Activated CD4-positive, alpha-beta T cell treated with anti-CD3 and anti-CD28 coated beads for 36 hours (primary cell): ENCODE data around the gene CKAP4. TPM values are rescaled to one million over a fixed set of nuclear protein-coding genes. Genes with fewer than 3 reads are reported as not detected.
"Not testable (repeated sequence)": the region's sequence is repeated elsewhere in the genome, so short reads cannot be mapped to it uniquely, and the experiment has no call there.

Experiments
- ATAC-seq: fragments of 200-7000 bp; cut with Tn5 transposase; one replicate; pipeline ENCODE4 v1.10.0; 2021; ENCODE audit warnings: mild to moderate bottlenecking, moderate library complexity
- CTCF ChIA-PET: fragments of 350-600 bp; sonication (Branson Sonifier 250); formaldehyde crosslinking; loops from one replicate; lab custom pipeline; 2021; ENCODE audit warnings: antibody characterized with exemption; lab: Charles Lee
- POLR2A ChIA-PET: fragments of 350-600 bp; sonication (Branson Sonifier 250); formaldehyde crosslinking; loops from one replicate; lab custom pipeline; 2021; ENCODE audit warnings: antibody characterized with exemption, inconsistent platforms; lab: Charles Lee
- DNase-seq: peaks from one replicate; pipeline ENCODE4 v3.0.0-alpha.2; 2020
- H3K27ac Mint-ChIP-seq: one replicate; pipeline ENCODE4 v1.8.0; 2021; ENCODE audit warnings: mixed read lengths
- H3K27me3 Mint-ChIP-seq: one replicate; pipeline ENCODE4 v1.8.0; 2021; ENCODE audit warnings: mixed read lengths
- H3K36me3 Mint-ChIP-seq: one replicate; pipeline ENCODE4 v1.8.0; 2021; ENCODE audit warnings: low read depth, mixed read lengths
- H3K4me1 Mint-ChIP-seq: one replicate; pipeline ENCODE4 v1.8.0; 2021; ENCODE audit warnings: mixed read lengths
- H3K4me3 Mint-ChIP-seq: one replicate; pipeline ENCODE4 v1.8.0; 2021; ENCODE audit warnings: mild to moderate bottlenecking, moderate library complexity, mixed read lengths
- H3K9me3 Mint-ChIP-seq: one replicate; pipeline ENCODE4 v1.8.0; 2021; ENCODE audit warnings: low read depth, mixed read lengths
- intact Hi-C, 2 experiments: fragments of 100-400 bp; cut with DNase I in 1 of 2; cut with micrococcal nuclease in 1 of 2; formaldehyde crosslinking; loops; one replicate each; pipeline versions ENCODE4 v1.14.2 to v1.15.1; 2022 to 2024; cut with DNase I, micrococcal nuclease
- total RNA-seq, 2 experiments: library from RNA; stranded (reverse); gene quantifications; one replicate each; pipeline ENCODE4 v1.2.3, GENCODE V29; 2021

CKAP4 gene
- total RNA-seq, 2 experiments from 2014 or later = 13.7 to 15.6 TPM

- intact Hi-C loops, H3K9me3 Mint-ChIP-seq, ATAC-seq, H3K27me3 Mint-ChIP-seq, H3K4me3 Mint-ChIP-seq, POLR2A ChIA-PET, H3K27ac Mint-ChIP-seq, DNase-seq, H3K36me3 Mint-ChIP-seq: not testable (repeated sequence)
- H3K4me1 Mint-ChIP-seq = peaks cover 26% of the 10 kb centered on the region
- CTCF ChIA-PET = interaction anchor here (1.1 to 5.1 kb wide), 2 partner anchors 14 to 60 kb away, joined by 6 to 85 read pairs; no protein-coding TSS in a partner anchor
Measured at GRCh38 chr12:106286576-106287162, 38.8 kb upstream of the CKAP4 start.

GRCh38 chr12:106285982-106286381 is 38.2 kb upstream of the CKAP4 start:
- Mint-ChIP-seq H3K9me3 (peaks cover 7% of the 10 kb centered on the region), H3K27ac (no peak overlapping the region), H3K4me1 (peaks cover 26% of the 10 kb centered on the region), H3K27me3 (peaks cover 1% of the 10 kb centered on the region), H3K36me3 (peaks cover 3% of the 10 kb centered on the region), H3K4me3 (no peak overlapping the region)
- CTCF ChIA-PET = interaction anchor here (1.1 to 5.1 kb wide), 3 partner anchors 9 to 59 kb away, joined by 6 to 85 read pairs (median 9); no protein-coding TSS in a partner anchor
- no peak for DNase-seq
- intact Hi-C loops = no loop called here
- POLR2A ChIA-PET = no interaction called here
- no peak for ATAC-seq

- H3K4me1 Mint-ChIP-seq = peaks cover 26% of the 10 kb centered on the region
- POLR2A ChIA-PET = no interaction called here
- H3K9me3 Mint-ChIP-seq = peaks cover 7% of the 10 kb centered on the region
- no peak overlapping the region for H3K4me3 Mint-ChIP-seq
- H3K27me3 Mint-ChIP-seq = peaks cover 1% of the 10 kb centered on the region
- peak; percentile 20 for ATAC-seq
- CTCF ChIA-PET = interaction anchor here (0.6 to 5.1 kb wide), 6 partner anchors 11 to 113 kb away, joined by 3 to 85 read pairs (median 6); no protein-coding TSS in a partner anchor
- intact Hi-C loops = loop anchor here (5.0 kb wide), 1 partner anchor 862 kb away; no protein-coding TSS in a partner anchor
- DNase-seq = no peak
- no peak overlapping the region for H3K27ac Mint-ChIP-seq
- H3K36me3 Mint-ChIP-seq = peaks cover 3% of the 10 kb centered on the region
Measured at GRCh38 chr12:106284358-106285105, 36.7 kb upstream of the CKAP4 start.

- Mint-ChIP-seq H3K27ac (no peak overlapping the region), H3K4me3 (no peak overlapping the region), H3K36me3 (peaks cover 3% of the 10 kb centered on the region), H3K9me3 (peaks cover 7% of the 10 kb centered on the region), H3K4me1 (peaks cover 11% of the 10 kb centered on the region), H3K27me3 (peaks cover 1% of the 10 kb centered on the region)
- ATAC-seq (peak; percentile 83), DNase-seq (peak; percentile 72)
- ChIA-PET CTCF (interaction anchor here (0.5 to 5.1 kb wide), 20 partner anchors 11 to 65 kb away, joined by 3 to 85 read pairs (median 4); no protein-coding TSS in a partner anchor), POLR2A (interaction anchor here (0.6 to 1.0 kb wide), 3 partner anchors 10 to 703 kb away, joined by 3 to 4 read pairs (median 3); no protein-coding TSS in a partner anchor)
- intact Hi-C loops = loop anchor here (1.0 to 5.0 kb wide), 4 partner anchors 34 to 860 kb away; partner anchors contain the start of gene CKAP4 (in 2 of the 2)
Measured at GRCh38 chr12:106282457-106283097, 34.8 kb upstream of the CKAP4 start.

GRCh38 chr12:106281804-106282203 is 34.0 kb upstream of the CKAP4 start:
- Mint-ChIP-seq H3K36me3 (peaks cover 3% of the 10 kb centered on the region), H3K9me3 (peaks cover 7% of the 10 kb centered on the region), H3K4me3 (no peak overlapping the region), H3K4me1 (peaks cover 7% of the 10 kb centered on the region), H3K27me3 (peaks cover 1% of the 10 kb centered on the region), H3K27ac (no peak overlapping the region)
- CTCF ChIA-PET = interaction anchor here (0.8 to 5.1 kb wide), 12 partner anchors 11 to 60 kb away, joined by 3 to 85 read pairs (median 6); no protein-coding TSS in a partner anchor
- intact Hi-C loops = loop anchor here (1.0 to 5.0 kb wide), 4 partner anchors 33 to 860 kb away; partner anchors contain the start of gene CKAP4 (in 2 of the 2)
- ATAC-seq (no peak), DNase-seq (no peak)
- POLR2A ChIA-PET = interaction anchor here (0.6 to 1.0 kb wide), 2 partner anchors 10 to 13 kb away, joined by 3 read pairs; no protein-coding TSS in a partner anchor

GRCh38 chr12:106281056-106281782 is 33.4 kb upstream of the CKAP4 start:
- Mint-ChIP-seq H3K27ac (no peak overlapping the region), H3K27me3 (peaks cover 1% of the 10 kb centered on the region), H3K9me3 (peaks cover 7% of the 10 kb centered on the region), H3K4me1 (peaks cover 7% of the 10 kb centered on the region), H3K4me3 (no peak overlapping the region), H3K36me3 (peaks cover 3% of the 10 kb centered on the region)
- ChIA-PET POLR2A (no interaction called here), CTCF (interaction anchor here (0.8 to 5.1 kb wide), 11 partner anchors 10 to 60 kb away, joined by 4 to 85 read pairs (median 8); no protein-coding TSS in a partner anchor)
- ATAC-seq (no peak), DNase-seq (no peak)
- intact Hi-C loops = loop anchor here (5.0 kb wide), 1 partner anchor 859 kb away; no protein-coding TSS in a partner anchor

GRCh38 chr12:106280106-106280505 is 32.3 kb upstream of the CKAP4 start:
- H3K27me3 Mint-ChIP-seq = peaks cover 1% of the 10 kb centered on the region
- intact Hi-C loops = loop anchor here (5.0 kb wide), 1 partner anchor 858 kb away; no protein-coding TSS in a partner anchor
- ChIA-PET POLR2A (no interaction called here), CTCF (interaction anchor here (0.7 to 3.3 kb wide), 5 partner anchors 44 to 77 kb away, joined by 3 to 33 read pairs (median 4); partner anchors contain the start of gene POLR3B)
- peaks cover 3% of the 10 kb centered on the region for H3K36me3 Mint-ChIP-seq
- peaks cover 7% of the 10 kb centered on the region for H3K4me1 Mint-ChIP-seq
- no peak for DNase-seq
- ATAC-seq = no peak
- no peak overlapping the region for H3K4me3 Mint-ChIP-seq
- no peak overlapping the region for H3K27ac Mint-ChIP-seq
- H3K9me3 Mint-ChIP-seq = peaks cover 7% of the 10 kb centered on the region

GRCh38 chr12:106276032-106276740 is 28.4 kb upstream of the CKAP4 start:
- DNase-seq = no peak
- Mint-ChIP-seq H3K9me3 (no peaks in the 10 kb centered on the region), H3K27me3 (no peaks in the 10 kb centered on the region), H3K4me1 (no peaks in the 10 kb centered on the region), H3K4me3 (no peak overlapping the region), H3K27ac (no peak overlapping the region), H3K36me3 (no peaks in the 10 kb centered on the region)
- CTCF ChIA-PET = interaction anchor here (0.6 to 2.1 kb wide), 2 partner anchors 21 to 48 kb away, joined by 3 to 7 read pairs; no protein-coding TSS in a partner anchor
- no peak for ATAC-seq
- POLR2A ChIA-PET = no interaction called here
- intact Hi-C loops = no loop called here

- Mint-ChIP-seq H3K4me3 (no peak overlapping the region), H3K9me3 (no peaks in the 10 kb centered on the region), H3K4me1 (no peaks in the 10 kb centered on the region), H3K36me3 (no peaks in the 10 kb centered on the region), H3K27me3 (no peaks in the 10 kb centered on the region), H3K27ac (no peak overlapping the region)
- ATAC-seq (no peak), DNase-seq (no peak)
- ChIA-PET CTCF (interaction anchor here (2.1 kb wide), 1 partner anchor 47 kb away, joined by 7 read pairs; no protein-coding TSS in a partner anchor), POLR2A (no interaction called here)
- intact Hi-C loops = no loop called here
Measured at GRCh38 chr12:106275458-106275857, 27.6 kb upstream of the CKAP4 start.
